K562 (cell line): ENCODE measurements around the gene PRKCB. TPM values are rescaled to one million over a fixed set of nuclear protein-coding genes. Genes with fewer than 3 reads are reported as not detected.

Source experiments
- DDX20 ChIP-seq: fragments of 450-650 bp; IDR thresholded peaks from 2 replicates; pipeline ENCODE4 v1.6.1; 2016; ENCODE audit warnings: missing genetic modification characterization, low read depth, mild to moderate bottlenecking, missing compliant biosample characterization, moderate library complexity
- GABPA ChIP-seq: fragments of 200-800 bp; sonication (Bioruptor generic); conservative IDR thresholded peaks from 2 replicates; pipeline ENCODE4 v1.6.1; 2016; ENCODE audit warnings: low read depth, missing genetic modification characterization, missing compliant biosample characterization
- JUN ChIP-seq, 2 experiments: sonication (generic) in 1 of 2; formaldehyde crosslinking in 1 of 2; IDR thresholded peaks; 2 replicates each; pipeline versions ENCODE4 v1.6.1 to v1.8.0; 2012 to 2022; ENCODE audit warnings: borderline replicate concordance in 2 of 2, mild to moderate bottlenecking in 2 of 2, improper control_type of control experiment in 1 of 2, low read depth in 1 of 2, low read length in 1 of 2, missing genetic modification reagents in 1 of 2
- MED1 ChIP-seq: sonication (generic); formaldehyde crosslinking; IDR thresholded peaks from 2 replicates; pipeline ENCODE4 v1.8.1; 2023; ENCODE audit warnings: missing genetic modification reagents, borderline replicate concordance
- OTX1 ChIP-seq: fragments of 450-650 bp; formaldehyde crosslinking; IDR thresholded peaks from 2 replicates; pipeline ENCODE4 v1.4.0; 2022; ENCODE audit warnings: mild to moderate bottlenecking
- ZKSCAN8 ChIP-seq: fragments of 200-800 bp; sonication (Bioruptor generic); IDR thresholded peaks from 2 replicates; pipeline ENCODE4 v1.6.1; 2016; ENCODE audit warnings: missing genetic modification characterization, missing compliant biosample characterization
- ZNF778 ChIP-seq: fragments of 450-650 bp; formaldehyde crosslinking; IDR thresholded peaks from 2 replicates; pipeline ENCODE4 v1.4.0; 2020; ENCODE audit warnings: mild to moderate bottlenecking, moderate library complexity
- ZNF785 ChIP-seq: fragments of 250-450 bp; sonication (Bioruptor Pico); IDR thresholded peaks from 2 replicates; pipeline ENCODE4 v1.4.0; 2020; ENCODE audit warnings: mild to moderate bottlenecking
- polyA plus RNA-seq, 8 experiments: library from polyadenylated mRNA; depleted of rRNA in 4 of 8; stranded (reverse) in 5 of 8; unstranded in 3 of 8; fragments of >200 nt; fragmentation: Nextera tagmentation in 2 of 8; fragmentation: Illumina TruSeq in 1 of 8; extraction: Ambion mirVana in 2 of 8; extraction: Trizol in 1 of 8; gene quantifications; 2 replicates each; pipeline versions ENCODE4 v1.2.1 to v1.2.3, GENCODE V29; 2011 to 2014; ENCODE audit warnings: inconsistent platforms in 1 of 8, missing spikeins in 1 of 8
- total RNA-seq, 7 experiments: library from RNA; depleted of rRNA in 6 of 7; stranded (reverse); fragments of >200 nt in 6 of 7; fragmentation: Illumina TruSeq in 2 of 7; extraction: Trizol in 2 of 7; gene quantifications; 2 replicates each; pipeline versions ENCODE4 v1.2.1 to v1.2.3, GENCODE V29; 2011 to 2021; ENCODE audit warnings: low replicate concordance in 1 of 7
- TF ChIP-seq, protein P1 (sequence below): sonication (generic); formaldehyde crosslinking; IDR thresholded peaks from 2 replicates; pipeline ENCODE4 v1.8.1; 2023; ENCODE audit warnings: missing genetic modification reagents, mild to moderate bottlenecking, borderline replicate concordance
- TF ChIP-seq, protein P2 (sequence below), 2 experiments: IDR thresholded peaks; 2 replicates each; pipeline ENCODE4 v1.6.1; 2011; ENCODE audit warnings: borderline replicate concordance in 1 of 2, control low read depth in 1 of 2, low read depth in 1 of 2, low read length in 1 of 2, mild to moderate bottlenecking in 1 of 2, mixed read lengths in 1 of 2, moderate library complexity in 1 of 2; ENCODE audit not compliant: insufficient read depth in 1 of 2, insufficient read length in 1 of 2, poor library complexity in 1 of 2, severe bottlenecking in 1 of 2; ENCODE audit errors: extremely low read depth in 1 of 2
- TF ChIP-seq, protein P3 (sequence below): sonication (generic); formaldehyde crosslinking; IDR thresholded peaks from 2 replicates; pipeline ENCODE4 v1.8.0; 2023; ENCODE audit warnings: mild to moderate bottlenecking, missing genetic modification reagents

Gene PRKCB
- total and polyA plus RNA-seq, 9 of the 15 experiments (the other 6 are each of a cell fraction or from before 2014, with no cell fraction given), result 49.9 to 276 (median 148) TPM

DNA sequence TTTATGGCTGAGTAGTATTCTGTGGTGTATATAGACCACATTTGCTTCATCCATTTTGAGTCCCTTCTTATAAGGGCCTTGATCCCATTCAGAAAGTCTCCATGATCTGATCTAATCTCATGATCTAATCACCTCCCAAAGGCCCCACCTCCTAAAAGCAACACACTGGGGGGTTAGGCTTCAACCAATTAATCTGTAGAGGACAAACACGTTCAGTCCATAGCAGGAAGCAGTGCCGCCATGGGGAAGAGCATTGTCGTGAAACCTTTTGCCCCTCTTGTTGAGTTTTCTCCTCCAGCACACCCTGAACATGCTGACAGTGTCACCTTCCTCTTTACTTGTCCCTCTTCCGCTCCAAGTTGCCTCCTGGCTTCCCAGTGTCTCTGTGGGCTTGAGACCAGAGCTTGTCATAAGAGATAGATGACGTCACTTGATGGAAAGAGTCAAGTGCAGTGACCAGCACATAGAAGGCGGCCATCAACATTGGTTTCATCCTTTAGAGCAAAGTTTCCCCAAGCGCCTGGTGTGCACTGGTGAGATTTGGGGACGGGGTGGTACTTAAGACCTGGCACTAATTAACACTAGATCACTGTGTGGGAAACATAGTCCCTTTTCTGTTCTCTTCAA is 74.1 kb downstream of the PRKCB start (continued):
- TF ChIP-seq, protein P1, sequence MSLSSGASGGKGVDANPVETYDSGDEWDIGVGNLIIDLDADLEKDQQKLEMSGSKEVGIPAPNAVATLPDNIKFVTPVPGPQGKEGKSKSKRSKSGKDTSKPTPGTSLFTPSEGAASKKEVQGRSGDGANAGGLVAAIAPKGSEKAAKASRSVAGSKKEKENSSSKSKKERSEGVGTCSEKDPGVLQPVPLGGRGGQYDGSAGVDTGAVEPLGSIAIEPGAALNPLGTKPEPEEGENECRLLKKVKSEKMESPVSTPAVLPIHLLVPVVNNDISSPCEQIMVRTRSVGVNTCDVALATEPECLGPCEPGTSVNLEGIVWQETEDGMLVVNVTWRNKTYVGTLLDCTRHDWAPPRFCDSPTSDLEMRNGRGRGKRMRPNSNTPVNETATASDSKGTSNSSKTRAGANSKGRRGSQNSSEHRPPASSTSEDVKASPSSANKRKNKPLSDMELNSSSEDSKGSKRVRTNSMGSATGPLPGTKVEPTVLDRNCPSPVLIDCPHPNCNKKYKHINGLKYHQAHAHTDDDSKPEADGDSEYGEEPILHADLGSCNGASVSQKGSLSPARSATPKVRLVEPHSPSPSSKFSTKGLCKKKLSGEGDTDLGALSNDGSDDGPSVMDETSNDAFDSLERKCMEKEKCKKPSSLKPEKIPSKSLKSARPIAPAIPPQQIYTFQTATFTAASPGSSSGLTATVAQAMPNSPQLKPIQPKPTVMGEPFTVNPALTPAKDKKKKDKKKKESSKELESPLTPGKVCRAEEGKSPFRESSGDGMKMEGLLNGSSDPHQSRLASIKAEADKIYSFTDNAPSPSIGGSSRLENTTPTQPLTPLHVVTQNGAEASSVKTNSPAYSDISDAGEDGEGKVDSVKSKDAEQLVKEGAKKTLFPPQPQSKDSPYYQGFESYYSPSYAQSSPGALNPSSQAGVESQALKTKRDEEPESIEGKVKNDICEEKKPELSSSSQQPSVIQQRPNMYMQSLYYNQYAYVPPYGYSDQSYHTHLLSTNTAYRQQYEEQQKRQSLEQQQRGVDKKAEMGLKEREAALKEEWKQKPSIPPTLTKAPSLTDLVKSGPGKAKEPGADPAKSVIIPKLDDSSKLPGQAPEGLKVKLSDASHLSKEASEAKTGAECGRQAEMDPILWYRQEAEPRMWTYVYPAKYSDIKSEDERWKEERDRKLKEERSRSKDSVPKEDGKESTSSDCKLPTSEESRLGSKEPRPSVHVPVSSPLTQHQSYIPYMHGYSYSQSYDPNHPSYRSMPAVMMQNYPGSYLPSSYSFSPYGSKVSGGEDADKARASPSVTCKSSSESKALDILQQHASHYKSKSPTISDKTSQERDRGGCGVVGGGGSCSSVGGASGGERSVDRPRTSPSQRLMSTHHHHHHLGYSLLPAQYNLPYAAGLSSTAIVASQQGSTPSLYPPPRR (CRISPR knock-in tag), result no peak
- TF ChIP-seq DDX20 (tag) (peak; percentile 15; the same call in 1 of the 2 replicates), ZNF785 (CRISPR knock-in tag) (no peak), ZKSCAN8 (CRISPR knock-in tag) (peak; percentile 72; the same call in 1 of the 2 replicates), ZNF778 (CRISPR knock-in tag) (no peak), JUN (IDR thresholded peaks at IDR 0.05; ENCODE audit: borderline replicate concordance, low read depth, low read length) (peak; percentile 49; the same call in 1 of the 2 replicates), JUN (CRISPR knock-in tag; IDR thresholded peaks at IDR 0.05; ENCODE audit: borderline replicate concordance) (no peak), OTX1 (no peak), MED1 (no peak), GABPA (no peak)
- TF ChIP-seq, protein P2, sequence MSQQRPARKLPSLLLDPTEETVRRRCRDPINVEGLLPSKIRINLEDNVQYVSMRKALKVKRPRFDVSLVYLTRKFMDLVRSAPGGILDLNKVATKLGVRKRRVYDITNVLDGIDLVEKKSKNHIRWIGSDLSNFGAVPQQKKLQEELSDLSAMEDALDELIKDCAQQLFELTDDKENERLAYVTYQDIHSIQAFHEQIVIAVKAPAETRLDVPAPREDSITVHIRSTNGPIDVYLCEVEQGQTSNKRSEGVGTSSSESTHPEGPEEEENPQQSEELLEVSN (IDR thresholded peaks at IDR 0.05; ENCODE audit: borderline replicate concordance in 1 of 2, extremely low read depth in 1 of 2, insufficient read depth in 1 of 2, insufficient read length in 1 of 2, low read depth in 1 of 2, low read length in 1 of 2, poor library complexity in 1 of 2, severe bottlenecking in 1 of 2), result no peak
- TF ChIP-seq, protein P3, sequence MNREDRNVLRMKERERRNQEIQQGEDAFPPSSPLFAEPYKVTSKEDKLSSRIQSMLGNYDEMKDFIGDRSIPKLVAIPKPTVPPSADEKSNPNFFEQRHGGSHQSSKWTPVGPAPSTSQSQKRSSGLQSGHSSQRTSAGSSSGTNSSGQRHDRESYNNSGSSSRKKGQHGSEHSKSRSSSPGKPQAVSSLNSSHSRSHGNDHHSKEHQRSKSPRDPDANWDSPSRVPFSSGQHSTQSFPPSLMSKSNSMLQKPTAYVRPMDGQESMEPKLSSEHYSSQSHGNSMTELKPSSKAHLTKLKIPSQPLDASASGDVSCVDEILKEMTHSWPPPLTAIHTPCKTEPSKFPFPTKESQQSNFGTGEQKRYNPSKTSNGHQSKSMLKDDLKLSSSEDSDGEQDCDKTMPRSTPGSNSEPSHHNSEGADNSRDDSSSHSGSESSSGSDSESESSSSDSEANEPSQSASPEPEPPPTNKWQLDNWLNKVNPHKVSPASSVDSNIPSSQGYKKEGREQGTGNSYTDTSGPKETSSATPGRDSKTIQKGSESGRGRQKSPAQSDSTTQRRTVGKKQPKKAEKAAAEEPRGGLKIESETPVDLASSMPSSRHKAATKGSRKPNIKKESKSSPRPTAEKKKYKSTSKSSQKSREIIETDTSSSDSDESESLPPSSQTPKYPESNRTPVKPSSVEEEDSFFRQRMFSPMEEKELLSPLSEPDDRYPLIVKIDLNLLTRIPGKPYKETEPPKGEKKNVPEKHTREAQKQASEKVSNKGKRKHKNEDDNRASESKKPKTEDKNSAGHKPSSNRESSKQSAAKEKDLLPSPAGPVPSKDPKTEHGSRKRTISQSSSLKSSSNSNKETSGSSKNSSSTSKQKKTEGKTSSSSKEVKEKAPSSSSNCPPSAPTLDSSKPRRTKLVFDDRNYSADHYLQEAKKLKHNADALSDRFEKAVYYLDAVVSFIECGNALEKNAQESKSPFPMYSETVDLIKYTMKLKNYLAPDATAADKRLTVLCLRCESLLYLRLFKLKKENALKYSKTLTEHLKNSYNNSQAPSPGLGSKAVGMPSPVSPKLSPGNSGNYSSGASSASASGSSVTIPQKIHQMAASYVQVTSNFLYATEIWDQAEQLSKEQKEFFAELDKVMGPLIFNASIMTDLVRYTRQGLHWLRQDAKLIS (CRISPR knock-in tag), result no peak
